ENCODE measurements around the gene SKI.

Gene SKI

GRCh38 chr1:2339206-2340085 is 111.3 kb downstream of the SKI start:
- no peak for DNase-seq (ENCODE audit: low spot score)

- no peak for DNase-seq (ENCODE audit: low spot score)
These were observed 112.2 kb downstream of the SKI start for GRCh38 chr1:2340086-2340917.

- DNase-seq (ENCODE audit: low spot score), result no peak
These were observed 112.8 kb downstream of the SKI start for GRCh38 chr1:2340918-2341254.

- DNase-seq (ENCODE audit: low spot score), result no peak
These were observed 113.7 kb downstream of the SKI start for GRCh38 chr1:2341706-2342383.

- DNase-seq (ENCODE audit: low spot score), result no peak
These were observed 114.4 kb downstream of the SKI start for GRCh38 chr1:2342384-2343022.

- no peak for DNase-seq (ENCODE audit: low spot score)
These were observed 115.2 kb downstream of the SKI start for GRCh38 chr1:2343023-2343935.

GRCh38 chr1:2344121-2344681 is 116.1 kb downstream of the SKI start:
- no peak for DNase-seq (ENCODE audit: low spot score)

GRCh38 chr1:2344744-2345296 is 116.7 kb downstream of the SKI start:
- no peak for DNase-seq (ENCODE audit: low spot score)

GRCh38 chr1:2345297-2346075 is 117.4 kb downstream of the SKI start:
- DNase-seq (ENCODE audit: low spot score), result peak; percentile 60

- DNase-seq (ENCODE audit: low spot score), result no peak
These were observed 118.7 kb downstream of the SKI start for GRCh38 chr1:2346691-2347408.

GRCh38 chr1:2347409-2347785 is 119.3 kb downstream of the SKI start:
- no peak for DNase-seq (ENCODE audit: low spot score)

- DNase-seq (ENCODE audit: low spot score), result no peak
These were observed 119.8 kb downstream of the SKI start for GRCh38 chr1:2347896-2348295.

- peak; percentile 60 for DNase-seq (ENCODE audit: low spot score)
These were observed 120.5 kb downstream of the SKI start for GRCh38 chr1:2348346-2349325.

GRCh38 chr1:2349806-2350205 is 121.7 kb downstream of the SKI start:
- peak; percentile 5 for DNase-seq (ENCODE audit: low spot score)

- peak; percentile 55 for DNase-seq (ENCODE audit: low spot score)
These were observed 122.4 kb downstream of the SKI start for GRCh38 chr1:2350501-2350900.

GRCh38 chr1:2350911-2351655 is 123.0 kb downstream of the SKI start:
- DNase-seq (ENCODE audit: low spot score), result no peak

- DNase-seq (ENCODE audit: low spot score), result no peak
These were observed 123.6 kb downstream of the SKI start for GRCh38 chr1:2351723-2352122.
